ENCODE measurements around the gene DISP3. TPM values are rescaled to one million over a fixed set of nuclear protein-coding genes. Genes with fewer than 3 reads are reported as not detected.

The DISP3 gene
- total RNA-seq, 4 donors from 2014 or later = not detected

DNA sequence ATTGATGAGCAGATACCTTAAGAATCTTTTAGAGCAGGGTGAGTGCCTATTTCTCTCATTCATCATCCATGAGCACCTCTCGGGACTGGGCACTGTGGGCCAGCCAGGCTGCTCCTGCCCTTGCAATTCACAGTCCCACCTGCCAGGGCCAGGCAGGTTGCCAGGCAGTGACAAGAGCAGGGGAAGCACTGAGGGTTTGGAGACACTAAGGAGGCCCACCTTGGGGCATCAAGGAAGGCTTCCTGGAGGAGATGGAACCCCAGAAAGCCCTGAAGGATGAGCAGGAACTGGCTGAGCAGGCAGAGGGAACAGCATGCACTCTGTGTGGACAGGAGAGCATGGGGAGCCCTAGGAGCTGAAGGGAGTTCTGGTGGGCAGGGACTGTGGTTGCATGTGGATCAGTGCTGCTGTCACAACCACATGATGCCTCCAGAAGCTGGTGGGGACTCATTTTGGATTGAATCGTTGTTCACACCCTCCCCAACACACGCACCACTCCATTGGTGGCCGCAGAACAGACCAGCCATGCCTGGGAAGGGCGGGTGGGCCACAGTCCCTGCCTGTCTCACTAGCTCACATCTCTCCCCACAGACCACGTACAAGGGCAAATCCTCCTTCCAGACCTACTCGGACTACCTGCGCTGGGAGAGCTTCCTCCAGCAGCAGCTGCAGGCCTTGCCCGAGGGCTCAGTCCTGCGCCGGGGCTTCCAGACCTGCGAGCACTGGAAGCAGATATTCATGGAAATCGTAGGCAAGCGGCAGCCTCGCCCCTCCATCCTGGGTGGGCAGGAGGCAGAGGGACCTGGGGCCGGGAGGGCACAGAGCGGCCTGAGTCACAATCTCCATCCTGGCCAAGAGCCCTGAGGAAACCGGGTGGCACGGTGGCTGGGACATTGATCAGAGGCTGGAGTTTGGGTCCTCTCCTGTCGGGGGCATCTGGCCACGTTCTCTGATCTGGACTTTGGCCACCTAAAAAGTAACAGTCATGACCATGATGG is 55.1 kb downstream of the DISP3 start:
- no peak overlapping the region for H3K4me3 ChIP-seq (replicated peaks in 1 of 3)
- H3K27ac ChIP-seq = no peak overlapping the region
- no peaks in the 10 kb centered on the region for H3K27me3 ChIP-seq
- DNase-seq = no peak
- TF ChIP-seq, protein P1, sequence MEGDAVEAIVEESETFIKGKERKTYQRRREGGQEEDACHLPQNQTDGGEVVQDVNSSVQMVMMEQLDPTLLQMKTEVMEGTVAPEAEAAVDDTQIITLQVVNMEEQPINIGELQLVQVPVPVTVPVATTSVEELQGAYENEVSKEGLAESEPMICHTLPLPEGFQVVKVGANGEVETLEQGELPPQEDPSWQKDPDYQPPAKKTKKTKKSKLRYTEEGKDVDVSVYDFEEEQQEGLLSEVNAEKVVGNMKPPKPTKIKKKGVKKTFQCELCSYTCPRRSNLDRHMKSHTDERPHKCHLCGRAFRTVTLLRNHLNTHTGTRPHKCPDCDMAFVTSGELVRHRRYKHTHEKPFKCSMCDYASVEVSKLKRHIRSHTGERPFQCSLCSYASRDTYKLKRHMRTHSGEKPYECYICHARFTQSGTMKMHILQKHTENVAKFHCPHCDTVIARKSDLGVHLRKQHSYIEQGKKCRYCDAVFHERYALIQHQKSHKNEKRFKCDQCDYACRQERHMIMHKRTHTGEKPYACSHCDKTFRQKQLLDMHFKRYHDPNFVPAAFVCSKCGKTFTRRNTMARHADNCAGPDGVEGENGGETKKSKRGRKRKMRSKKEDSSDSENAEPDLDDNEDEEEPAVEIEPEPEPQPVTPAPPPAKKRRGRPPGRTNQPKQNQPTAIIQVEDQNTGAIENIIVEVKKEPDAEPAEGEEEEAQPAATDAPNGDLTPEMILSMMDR (IDR thresholded peaks at IDR 0.05) = no peak
- no peak for TF ChIP-seq POLR2A (IDR thresholded peaks at IDR 0.05)
- H3K9me3 ChIP-seq = no peaks in the 10 kb centered on the region
- intact Hi-C loops (cut with DNase I) = no loop called here
- 85 to 92% methylated on average over 18 to 19 of the region's 21 CpGs for WGBS, 2 donors
- H3K36me3 ChIP-seq = no peaks in the 10 kb centered on the region
- H3K4me1 ChIP-seq = no peaks in the 10 kb centered on the region

DNA sequence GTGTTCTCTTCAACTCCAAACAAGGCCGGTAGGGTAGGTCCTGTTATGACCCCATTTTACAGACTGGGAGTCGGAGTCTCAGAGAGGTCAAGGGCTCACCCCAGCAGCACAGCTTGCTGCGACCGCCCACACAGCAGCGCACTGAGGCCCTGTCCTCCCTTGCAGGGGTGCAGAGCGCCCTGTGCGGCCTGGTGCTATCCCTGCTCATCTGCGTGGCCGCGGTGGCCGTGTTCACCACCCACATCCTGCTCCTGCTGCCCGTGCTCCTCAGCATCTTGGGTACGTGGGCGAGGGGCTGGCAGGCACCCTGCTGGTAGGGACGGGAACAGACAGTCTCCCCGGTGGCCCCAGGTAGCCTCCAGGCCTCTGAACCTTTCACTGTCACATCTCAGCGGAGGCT is 55.9 kb downstream of the DISP3 start:
- no peaks in the 10 kb centered on the region for H3K27me3 ChIP-seq
- 54 to 95% methylated on average over 3 to 8 of the region's 17 CpGs for WGBS, 2 donors
- intact Hi-C loops (cut with DNase I) = no loop called here

GRCh38 chr1:11535316-11535715 is 56.4 kb downstream of the DISP3 start:
- intact Hi-C loops (cut with DNase I) = no loop called here
- H3K27me3 ChIP-seq = no peaks in the 10 kb centered on the region
- DNase-seq = no peak
- H3K9me3 ChIP-seq = no peaks in the 10 kb centered on the region
- no peak for TF ChIP-seq POLR2A (IDR thresholded peaks at IDR 0.05)
- H3K36me3 ChIP-seq = no peaks in the 10 kb centered on the region
- no peak overlapping the region for H3K4me3 ChIP-seq (replicated peaks in 1 of 3)
- 64 to 88% methylated on average over 3 to 9 of the region's 12 CpGs for WGBS, 2 donors
- H3K4me1 ChIP-seq = no peaks in the 10 kb centered on the region
- no peak overlapping the region for H3K27ac ChIP-seq

More for the DNA sequence above, 55.9 kb downstream of the DISP3 start:
- no peaks in the 10 kb centered on the region for H3K9me3 ChIP-seq
- no peaks in the 10 kb centered on the region for H3K36me3 ChIP-seq
- H3K27ac ChIP-seq = no peak overlapping the region
- TF ChIP-seq, protein P1 (IDR thresholded peaks at IDR 0.05) = no peak
- no peak for TF ChIP-seq POLR2A (IDR thresholded peaks at IDR 0.05)
- no peak for DNase-seq
- no peak overlapping the region for H3K4me3 ChIP-seq (replicated peaks in 1 of 3)
- H3K4me1 ChIP-seq = no peaks in the 10 kb centered on the region

- H3K27me3 ChIP-seq = no peaks in the 10 kb centered on the region
- WGBS, 2 donors = 84 to 89% methylated on average over 29 of the region's 33 CpGs
- TF ChIP-seq, protein P1 (IDR thresholded peaks at IDR 0.05) = no peak
- TF ChIP-seq POLR2A (IDR thresholded peaks at IDR 0.05) = no peak
- no peak overlapping the region for H3K27ac ChIP-seq
- no peak for DNase-seq
- no peaks in the 10 kb centered on the region for H3K9me3 ChIP-seq
- H3K36me3 ChIP-seq = no peaks in the 10 kb centered on the region
- H3K4me1 ChIP-seq = no peaks in the 10 kb centered on the region
- intact Hi-C loops (cut with DNase I) = no loop called here
- H3K4me3 ChIP-seq (replicated peaks in 1 of 3) = no peak overlapping the region
These were observed 57.0 kb downstream of the DISP3 start for GRCh38 chr1:11535761-11536572.

DNA sequence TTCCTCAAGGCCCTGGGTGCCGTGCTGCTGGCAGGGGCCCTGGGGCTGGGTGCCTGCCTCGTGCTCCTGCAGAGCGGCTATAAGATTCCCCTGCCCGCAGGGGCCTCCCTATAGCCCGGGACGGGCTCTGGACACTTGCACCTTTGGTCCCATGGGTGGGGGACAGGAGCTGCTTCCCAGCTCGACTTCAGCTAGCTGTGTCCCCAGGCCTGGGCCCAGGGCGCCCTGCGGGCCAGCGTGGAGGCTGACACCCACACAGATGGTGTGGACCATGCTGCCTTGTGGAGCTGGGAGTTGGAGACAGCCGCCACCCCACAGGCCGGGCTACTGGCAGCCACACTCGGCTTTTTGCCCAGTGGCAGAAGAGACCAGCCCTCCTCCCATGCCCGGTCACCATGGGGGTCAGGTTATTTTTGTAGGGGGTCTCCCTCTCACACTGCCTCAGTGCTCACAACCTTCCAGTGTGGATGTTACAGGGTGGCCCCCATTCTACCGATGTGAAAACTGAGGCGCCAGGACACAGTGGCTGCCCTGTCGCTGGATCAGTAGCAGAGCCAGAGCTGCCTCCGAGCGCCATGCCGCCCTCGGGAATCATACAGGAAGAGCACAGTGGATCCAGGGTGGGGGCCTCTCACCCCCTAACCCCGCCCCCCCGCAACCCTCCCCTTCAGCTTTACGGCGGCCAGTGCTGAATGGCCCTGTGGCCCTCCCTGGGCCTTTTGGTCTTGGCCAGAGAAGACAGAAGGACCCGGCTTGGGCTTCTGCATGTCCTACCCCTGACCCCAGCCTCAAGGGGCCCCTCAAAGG is 57.8 kb downstream of the DISP3 start:
- H3K36me3 ChIP-seq = no peaks in the 10 kb centered on the region

More for the DNA sequence above, 57.8 kb downstream of the DISP3 start:
- Histone ChIP-seq H3K9me3 (no peaks in the 10 kb centered on the region), H3K4me3 (replicated peaks in 1 of 3) (no peak overlapping the region), H3K27me3 (no peaks in the 10 kb centered on the region), H3K27ac (no peak overlapping the region), H3K4me1 (no peaks in the 10 kb centered on the region)
- TF ChIP-seq POLR2A (IDR thresholded peaks at IDR 0.05) = no peak
- TF ChIP-seq, protein P1 (IDR thresholded peaks at IDR 0.05) = no peak
- intact Hi-C loops (cut with DNase I) = no loop called here
- 82 to 89% methylated on average over 9 to 16 of the region's 26 CpGs for WGBS, 2 donors
- no peak for DNase-seq

All from thyroid gland (tissue), 4 donors.